SK-N-SH (cell line): ENCODE measurements around the gene NPAS1. TPM values are rescaled to one million over a fixed set of nuclear protein-coding genes. Genes with fewer than 3 reads are reported as not detected.

Source experiments
- CTCF ChIA-PET: fragments of 300-600, 350-600 bp; formaldehyde crosslinking; extraction: SDS; loops from one replicate; lab custom pipeline; 2021; lab: Yijun Ruan, JAX
- POLR2A ChIA-PET: fragments of 350-600 bp; sonication (Branson Sonifier 250); formaldehyde crosslinking; extraction: SDS; loops from one replicate; lab custom pipeline; 2020; ENCODE audit warnings: antibody characterized with exemption, inconsistent platforms; lab: Yijun Ruan, JAX
- DNase-seq: peaks from one replicate; pipeline ENCODE4 v3.0.0; 2012
- H2AFZ ChIP-seq: fragments of 200-600 bp; sonication (generic); 2 replicates; pipeline ENCODE4 v1.8.1; 2016; ENCODE audit warnings: antibody characterized with exemption, mild to moderate bottlenecking, low read depth
- H3F3A ChIP-seq: fragments of 200-600 bp; sonication (generic); replicated peaks from 2 replicates; pipeline ENCODE3; 2016; ENCODE audit warnings: antibody characterized with exemption, mild to moderate bottlenecking; ENCODE audit not compliant: insufficient read depth
- H3K27ac ChIP-seq, 2 experiments: fragments of 200-500 bp in 1 of 2; fragments of 200-600 bp in 1 of 2; sonication (Bioruptor generic) in 1 of 2; sonication (generic), shearing (Covaris generic) in 1 of 2; 2 replicates each; pipeline versions ENCODE4 v1.5.1 to v1.6.1; 2014 to 2016; ENCODE audit warnings: low read depth in 2 of 2, inconsistent platforms in 1 of 2, low read length in 1 of 2, mild to moderate bottlenecking in 1 of 2, mixed read lengths in 1 of 2
- H3K27me3 ChIP-seq: fragments of 200-600 bp; sonication (generic), shearing (Covaris generic); 2 replicates; pipeline ENCODE4 v1.6.1; 2016; ENCODE audit warnings: mixed run types; ENCODE audit not compliant: insufficient read depth
- H3K36me3 ChIP-seq, 2 experiments: fragments of 200-500 bp in 1 of 2; fragments of 200-600 bp in 1 of 2; sonication (Bioruptor generic) in 1 of 2; sonication (generic) in 1 of 2; replicated peaks in 1 of 2; 2 replicates each; pipeline versions ENCODE3 to v1.5.1; 2014 to 2016; ENCODE audit warnings: low read length in 1 of 2, mild to moderate bottlenecking in 1 of 2; ENCODE audit not compliant: insufficient read depth in 2 of 2, control insufficient read depth in 1 of 2
- H3K4me1 ChIP-seq, 2 experiments: fragments of 200-500 bp in 1 of 2; fragments of 200-600 bp in 1 of 2; sonication (Bioruptor generic) in 1 of 2; sonication (generic), shearing (Covaris generic) in 1 of 2; 2 replicates each; pipeline versions ENCODE4 v1.5.1 to v1.6.1; 2014 to 2016; ENCODE audit warnings: low read depth in 1 of 2, low read length in 1 of 2, mixed run types in 1 of 2; ENCODE audit not compliant: insufficient read depth in 2 of 2, control insufficient read depth in 1 of 2
- H3K4me2 ChIP-seq: fragments of 200-600 bp; sonication (generic), shearing (Covaris generic); 2 replicates; pipeline ENCODE4 v1.6.1; 2017; ENCODE audit warnings: mixed run types
- H3K4me3 ChIP-seq, 2 experiments: fragments of 200-500 bp in 1 of 2; fragments of 200-600 bp in 1 of 2; sonication (Bioruptor generic) in 1 of 2; sonication (generic), shearing (Covaris generic) in 1 of 2; 2 replicates each; pipeline versions ENCODE4 v1.5.1 to v1.8.1; 2014 to 2016; ENCODE audit warnings: low read depth in 2 of 2, inconsistent platforms in 1 of 2, low read length in 1 of 2, mild to moderate bottlenecking in 1 of 2, mixed read lengths in 1 of 2, moderate library complexity in 1 of 2
- H3K79me2 ChIP-seq: fragments of 200-600 bp; sonication (generic); 2 replicates; pipeline ENCODE4 v1.8.1; 2017; ENCODE audit warnings: mild to moderate bottlenecking; ENCODE audit not compliant: insufficient read depth
- H3K9ac ChIP-seq: fragments of 200-600 bp; sonication (generic); 2 replicates; pipeline ENCODE4 v1.6.1; 2017; ENCODE audit warnings: mixed run types
- H3K9me2 ChIP-seq: fragments of 200-600 bp; sonication (generic); 2 replicates; pipeline ENCODE4 v1.6.1; 2017; ENCODE audit warnings: mixed run types
- H3K9me3 ChIP-seq: fragments of 200-600 bp; sonication (generic); 2 replicates; pipeline ENCODE4 v1.6.1; 2017; ENCODE audit warnings: mixed run types, mild to moderate bottlenecking, moderate library complexity
- H4K20me1 ChIP-seq: fragments of 200-600 bp; sonication (generic); 2 replicates; pipeline ENCODE4 v1.6.1; 2017; ENCODE audit warnings: mild to moderate bottlenecking, mixed run types; ENCODE audit not compliant: insufficient read depth
- CTCF ChIP-seq: fragments of 200-600 bp; sonication (generic); IDR thresholded peaks from 2 replicates; pipeline ENCODE4 v1.6.1; 2017; ENCODE audit warnings: antibody characterized with exemption, mild to moderate bottlenecking, moderate library complexity
- GABPA ChIP-seq: IDR thresholded peaks from 2 replicates; pipeline ENCODE4 v1.4.0; 2012; ENCODE audit warnings: low read depth, mild to moderate bottlenecking
- GATA2 ChIP-seq: sonication (generic); formaldehyde crosslinking; IDR thresholded peaks from 2 replicates; pipeline ENCODE4 v1.5.0; 2020; ENCODE audit warnings: mild to moderate bottlenecking, missing genetic modification reagents
- IRF3 ChIP-seq: fragments of 150-350 bp; IDR thresholded peaks from 2 replicates; pipeline ENCODE4 v1.6.1; 2016; ENCODE audit warnings: mild to moderate bottlenecking, low read depth, low read length
- MAX ChIP-seq: IDR thresholded peaks from 2 replicates; pipeline ENCODE4 v1.4.0; 2012; ENCODE audit warnings: low read depth
- MXI1 ChIP-seq: IDR thresholded peaks from 2 replicates; pipeline ENCODE4 v1.6.1; 2012; ENCODE audit warnings: mild to moderate bottlenecking, low read depth, low read length, improper control_type of control experiment
- NFIC ChIP-seq: IDR thresholded peaks from 2 replicates; pipeline ENCODE4 v1.4.0; 2012; ENCODE audit warnings: borderline replicate concordance
- NRF1 ChIP-seq: IDR thresholded peaks from 2 replicates; pipeline ENCODE4 v1.6.1; 2012; ENCODE audit warnings: low read depth, mild to moderate bottlenecking, low read length
- REST ChIP-seq: IDR thresholded peaks from 2 replicates; pipeline ENCODE4 v1.6.1; 2012; ENCODE audit warnings: mild to moderate bottlenecking, low read depth, low read length, moderate library complexity
- RFX5 ChIP-seq: IDR thresholded peaks from 2 replicates; pipeline ENCODE4 v1.6.1; 2012; ENCODE audit warnings: mild to moderate bottlenecking, improper control_type of control experiment, low read length
- RXRA ChIP-seq: IDR thresholded peaks from 2 replicates; pipeline ENCODE4 v1.4.0; 2012; ENCODE audit warnings: low read depth, mild to moderate bottlenecking, borderline replicate concordance
- SIN3A ChIP-seq: IDR thresholded peaks from 2 replicates; pipeline ENCODE4 v1.6.1; 2012; ENCODE audit warnings: low read depth, mild to moderate bottlenecking, low read length, moderate library complexity, borderline replicate concordance
- TEAD4 ChIP-seq: IDR thresholded peaks from 2 replicates; pipeline ENCODE4 v1.4.0; 2012; ENCODE audit warnings: mild to moderate bottlenecking, borderline replicate concordance; ENCODE audit not compliant: insufficient read depth
- USF1 ChIP-seq: IDR thresholded peaks from 2 replicates; pipeline ENCODE4 v1.4.0; 2012; ENCODE audit warnings: low read depth, borderline replicate concordance
- YY1 ChIP-seq: IDR thresholded peaks from 2 replicates; pipeline ENCODE4 v1.4.0; 2012; ENCODE audit warnings: low read depth, mild to moderate bottlenecking
- ZBTB33 ChIP-seq: IDR thresholded peaks from 2 replicates; pipeline ENCODE4 v1.4.0; 2012; ENCODE audit warnings: low read depth, borderline replicate concordance
- WGBS: methylation state at CpG from one replicate; pipeline ENCODE4 v1.1.6; 2017; ENCODE audit warnings: low lambda C conversion rate; 5-methylcytosine and 5-hydroxymethylcytosine counted together
- polyA plus RNA-seq, 3 experiments: library from polyadenylated mRNA; depleted of rRNA; stranded (reverse); fragments of >200 nt; gene quantifications; 2 replicates each; pipeline ENCODE4 v1.2.3, GENCODE V29; 2012

The NPAS1 gene
- polyA plus RNA-seq, 1 of the 3 experiments (the other 2 are of a cell fraction) = 1.1 TPM

GRCh38 chr19:47082493-47082892 is 62.9 kb downstream of the NPAS1 start (continued):
- TF ChIP-seq USF1 = no peak
- no peak for TF ChIP-seq GABPA
- TF ChIP-seq SIN3A = no peak
- TF ChIP-seq GATA2 = no peak
- no peak for TF ChIP-seq NFIC
- no peak for TF ChIP-seq IRF3
- TF ChIP-seq MAX = no peak
- TF ChIP-seq RXRA = no peak

GRCh38 chr19:47084879-47085439 is 65.3 kb downstream of the NPAS1 start:
- no peaks in the 10 kb centered on the region for H4K20me1 ChIP-seq
- H3K9me2 ChIP-seq = no peaks in the 10 kb centered on the region
- no peaks in the 10 kb centered on the region for H3K27me3 ChIP-seq
- peaks cover 21% of the 10 kb centered on the region for H3F3A ChIP-seq
- peaks cover 15% of the 10 kb centered on the region for H3K79me2 ChIP-seq
- ChIA-PET POLR2A (no interaction called here), CTCF (interaction anchor here (1.0 kb wide), 1 partner anchor 46 kb away, joined by 3 read pairs; the partner anchor contains the start of gene SAE1)
- peaks cover 41 to 54% of the 10 kb centered on the region in 2 experiments for H3K36me3 ChIP-seq
- H3K27ac ChIP-seq = no peak overlapping the region
- H3K9me3 ChIP-seq = no peaks in the 10 kb centered on the region
- H3K9ac ChIP-seq = no peak overlapping the region
- 95% methylated on average over 24 of the region's 24 CpGs for WGBS
- H2AFZ ChIP-seq = no peak overlapping the region
- H3K4me3 ChIP-seq = no peak overlapping the region
- no peak overlapping the region for H3K4me2 ChIP-seq
- TF ChIP-seq YY1 (no peak), RFX5 (no peak), USF1 (no peak), MXI1 (no peak), REST (no peak), CTCF (no peak), NRF1 (no peak), TEAD4 (no peak), ZBTB33 (no peak), NFIC (no peak), SIN3A (no peak)
- no peak for DNase-seq
- H3K4me1 ChIP-seq = no peaks in the 10 kb centered on the region
